Hepatic stellate cell (primary cell): Measurements from ENCODE around the gene KANK2.
"Not testable (repeated sequence)": the region's sequence is repeated elsewhere in the genome, so short reads cannot be mapped to it uniquely, and the experiment has no call there.

Experiments
- DNase-seq: peaks from one replicate; pipeline ENCODE4 v3.0.0; 2011; ENCODE audit warnings: low spot score

The KANK2 gene

DNA sequence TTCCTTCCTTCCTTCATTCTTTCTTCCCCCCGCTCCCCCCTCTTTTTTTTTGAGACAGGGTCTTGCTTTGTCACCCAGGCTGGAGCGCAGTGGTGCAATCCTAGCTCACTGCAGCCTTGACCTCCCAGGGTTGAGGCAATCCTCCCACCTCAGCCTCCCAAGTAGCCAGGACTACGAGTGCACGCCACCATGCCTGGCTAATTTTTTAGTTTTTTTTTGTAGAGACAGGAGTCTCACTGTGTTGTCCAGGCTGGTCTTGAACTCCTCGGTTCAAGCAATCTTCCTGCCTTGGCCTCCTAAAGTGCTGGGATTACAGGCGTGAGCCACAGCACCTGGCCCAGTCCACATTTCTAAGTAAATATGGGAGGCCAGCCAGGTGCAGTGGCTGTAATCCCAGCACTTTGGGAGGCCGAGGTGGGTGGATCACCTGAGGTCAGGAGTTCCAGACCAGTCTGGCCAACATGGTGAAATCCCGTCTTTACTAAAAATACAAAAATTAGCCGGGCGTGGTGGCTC is 57.3 kb downstream of the KANK2 start:
- DNase-seq = not testable (repeated sequence)

DNA sequence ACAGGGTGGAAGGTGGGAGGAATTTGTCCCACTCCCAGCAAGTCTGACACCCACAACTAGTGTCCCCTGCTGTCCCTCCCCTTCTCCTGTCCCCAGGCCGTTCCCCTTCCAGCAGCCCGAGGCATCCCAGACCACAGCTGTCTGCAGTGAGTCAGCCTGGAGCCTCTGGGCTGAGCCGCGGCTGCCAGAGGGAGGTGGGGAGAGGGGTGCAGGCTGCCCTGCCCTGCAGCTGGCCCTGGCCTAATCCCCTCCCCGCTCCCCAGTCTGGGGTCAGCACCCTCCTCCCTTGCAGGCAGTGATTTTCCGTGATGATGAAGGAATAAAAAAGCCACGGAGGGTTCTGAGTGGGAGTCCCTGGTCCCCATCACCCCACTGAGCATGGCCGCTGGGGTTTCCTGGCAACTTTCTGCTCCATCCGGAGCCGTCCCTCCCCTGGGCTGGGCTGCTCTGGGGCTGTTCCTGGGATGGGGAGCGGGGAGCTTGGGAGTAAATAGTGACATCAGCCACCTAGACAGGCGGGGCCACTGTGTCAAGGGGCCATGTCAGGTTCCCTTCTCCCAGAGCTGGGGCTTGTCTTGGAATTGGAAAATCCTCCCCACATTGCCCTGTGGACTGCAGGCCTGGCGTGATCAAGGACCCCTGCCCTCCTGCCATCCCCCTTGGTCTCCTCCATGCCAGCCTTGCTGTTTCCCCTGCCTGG is 58.6 kb downstream of the KANK2 start:
- peak; percentile 89 for DNase-seq

DNA sequence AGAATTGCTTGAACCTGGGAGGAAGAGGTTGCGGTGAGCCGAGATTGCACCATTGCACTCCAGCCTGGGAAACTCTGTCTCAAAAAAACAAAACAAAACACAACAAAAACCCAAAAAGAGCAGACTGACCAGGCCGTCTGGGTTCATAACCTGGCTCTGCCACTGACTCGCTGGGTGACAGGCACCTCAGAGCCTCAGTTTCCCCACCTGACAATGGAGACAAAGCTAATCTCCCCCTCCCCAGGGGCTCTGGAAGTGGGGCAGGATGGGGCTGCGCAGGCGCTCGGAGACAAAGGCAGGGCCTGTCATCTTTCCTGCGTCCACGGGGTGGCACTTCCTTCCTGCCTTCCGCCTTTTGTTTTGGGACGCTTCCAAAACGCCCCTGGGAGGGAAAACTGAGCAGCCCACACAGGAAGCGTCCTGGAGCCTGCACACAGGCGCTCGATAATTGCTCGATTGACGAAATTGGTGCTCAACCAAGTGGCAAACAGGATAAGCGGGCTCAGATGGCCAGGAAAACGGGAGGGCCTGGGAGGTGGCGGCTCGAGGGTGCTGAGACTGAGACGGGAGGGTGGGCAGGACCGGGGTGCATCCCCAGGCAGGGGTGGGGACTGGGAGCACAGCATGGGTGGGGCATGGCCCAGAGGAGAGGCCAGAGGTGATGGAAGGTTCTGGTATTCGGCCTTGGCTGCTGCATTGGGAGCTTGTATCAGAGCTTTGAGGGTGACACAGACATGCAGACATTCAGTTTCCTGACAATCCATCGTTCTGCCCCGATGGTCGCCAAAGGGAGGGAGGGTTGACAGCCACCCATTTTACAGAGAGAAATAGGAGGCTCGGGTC is 59.6 kb downstream of the KANK2 start:
- peak; percentile 84 for DNase-seq

DNA sequence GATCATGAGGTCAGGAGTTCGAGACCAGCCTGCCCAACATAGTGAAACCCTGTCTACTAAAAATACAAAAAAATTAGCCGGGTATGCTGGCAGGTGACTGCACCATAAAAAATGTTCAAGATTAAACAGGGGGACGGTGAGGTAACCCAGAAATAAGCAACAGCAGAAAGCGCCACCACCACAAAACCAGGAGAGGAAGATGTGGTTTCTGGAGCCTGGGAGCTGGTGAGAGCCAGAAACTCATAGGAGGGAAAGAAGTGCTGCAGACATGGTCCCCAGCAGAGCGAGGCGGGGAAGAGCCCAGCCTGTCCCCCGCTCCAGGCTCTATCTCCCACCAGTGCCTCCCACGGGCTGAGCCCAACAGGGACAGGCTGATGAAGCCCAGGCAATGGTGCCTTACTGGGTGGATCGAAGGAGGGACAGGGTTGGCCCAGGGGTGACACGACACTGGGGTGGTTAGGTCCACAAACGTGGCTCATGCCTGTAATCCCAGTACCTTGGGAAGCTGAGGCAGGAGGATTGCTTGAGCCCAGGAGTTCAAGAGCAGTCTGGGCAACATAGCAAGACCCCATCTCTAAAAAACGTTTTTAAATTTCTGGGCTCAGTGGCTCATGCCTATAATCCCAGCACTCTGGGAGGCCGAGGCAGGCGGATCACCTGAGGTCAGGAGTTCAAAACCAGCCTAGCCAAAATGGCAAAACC is 60.8 kb downstream of the KANK2 start:
- no peak for DNase-seq

DNA sequence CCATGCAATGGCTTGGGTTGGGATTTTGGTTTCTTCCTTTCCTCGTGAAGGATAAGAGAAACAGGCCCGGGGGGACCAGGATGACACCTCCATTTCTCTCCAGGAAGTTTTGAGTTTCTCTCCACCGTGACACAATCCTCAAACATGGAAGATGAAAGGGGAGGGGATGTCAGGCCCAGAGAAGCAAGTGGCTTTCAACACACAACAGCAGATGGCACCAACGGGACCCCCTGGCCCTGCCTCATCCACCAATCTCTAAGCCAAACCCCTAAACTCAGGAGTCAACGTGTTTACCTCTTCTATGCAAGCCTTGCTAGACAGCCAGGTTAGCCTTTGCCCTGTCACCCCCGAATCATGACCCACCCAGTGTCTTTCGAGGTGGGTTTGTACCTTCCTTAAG is 65.9 kb downstream of the KANK2 start:
- DNase-seq = no peak

DNA sequence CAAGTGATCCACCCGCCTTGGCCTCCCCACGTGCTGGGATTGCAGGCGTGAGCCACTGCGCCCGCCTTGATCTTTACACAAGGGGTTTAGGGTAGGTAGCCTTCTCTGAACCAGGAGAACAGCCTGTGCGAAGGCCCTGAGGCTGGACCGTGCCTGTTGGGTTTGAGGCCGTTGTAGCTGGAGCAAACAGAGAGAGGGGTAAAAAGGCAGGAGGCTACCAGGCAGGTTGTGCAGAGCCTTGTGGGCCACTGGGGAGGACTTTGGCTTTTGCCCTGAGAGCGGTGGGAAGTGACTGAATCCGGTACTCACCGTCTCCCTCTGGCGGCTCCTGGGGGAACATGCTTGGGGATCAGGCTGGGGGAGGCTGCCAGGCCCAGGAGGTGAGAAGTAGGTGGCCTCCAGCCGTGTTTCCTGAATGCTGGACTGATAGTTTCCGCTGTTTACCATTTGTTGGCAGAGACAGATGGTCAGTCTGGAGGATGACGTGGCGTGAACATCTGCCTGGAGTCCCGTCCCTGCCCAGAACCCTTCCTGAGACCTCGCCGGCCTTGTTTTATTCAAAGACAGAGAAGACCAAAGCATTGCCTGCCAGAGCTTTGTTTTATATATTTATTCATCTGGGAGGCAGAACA is 66.4 kb downstream of the KANK2 start:
- peak; percentile 87 for DNase-seq

DNA sequence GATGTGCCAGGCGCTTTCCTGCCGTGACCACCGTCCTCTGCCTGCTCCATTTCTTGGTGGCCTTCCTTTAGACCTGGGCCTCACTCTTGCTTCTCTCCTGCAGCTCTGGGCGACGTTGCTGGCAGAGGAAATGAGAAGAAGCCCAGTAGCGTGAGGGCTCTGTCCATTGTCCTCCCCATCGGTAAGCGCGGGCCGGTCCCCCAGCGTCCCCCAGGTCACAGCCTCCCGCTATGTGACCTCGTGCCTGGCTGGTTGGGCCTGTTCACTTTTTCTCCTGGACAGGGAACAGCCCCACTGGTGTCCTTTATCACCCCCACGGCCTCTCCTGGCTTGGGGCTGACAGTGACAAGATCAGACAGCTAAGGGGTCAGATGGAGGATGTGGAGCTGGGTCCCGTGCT is 69.4 kb downstream of the KANK2 start:
- DNase-seq = no peak

DNA sequence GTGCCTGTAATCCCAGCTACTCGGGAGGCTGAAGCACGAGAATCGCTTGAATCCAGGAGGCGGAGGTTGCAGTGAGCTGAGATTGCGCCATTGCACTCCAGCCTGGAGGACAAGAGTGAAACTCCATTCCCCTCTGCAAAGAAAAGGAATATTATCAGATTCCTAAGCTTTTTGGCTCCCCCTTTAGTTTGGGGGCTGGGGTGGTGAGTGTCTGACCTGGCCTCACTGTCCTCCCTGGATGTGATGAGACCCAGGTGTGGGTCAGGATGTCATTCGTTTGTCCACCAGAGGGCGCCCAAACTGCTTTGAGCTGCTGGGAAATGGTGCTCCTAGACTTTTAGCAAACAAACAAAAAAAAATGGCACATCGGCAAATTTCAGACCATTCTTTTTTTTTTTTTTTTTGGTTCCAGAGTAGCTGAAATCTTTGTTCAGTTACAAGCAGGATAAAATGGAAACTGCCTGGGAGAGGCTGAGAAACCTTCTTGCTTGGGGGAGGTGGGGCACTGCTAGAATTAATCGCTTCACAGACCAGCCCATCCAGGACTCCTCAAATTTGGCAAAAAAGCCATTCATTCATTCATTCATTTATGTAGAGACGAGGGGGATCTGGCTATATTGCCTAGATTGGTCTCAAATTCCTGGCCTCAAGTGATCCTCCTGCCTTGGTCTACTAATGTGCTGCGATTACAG is 71.2 kb downstream of the KANK2 start:
- DNase-seq = peak; percentile 69

DNA sequence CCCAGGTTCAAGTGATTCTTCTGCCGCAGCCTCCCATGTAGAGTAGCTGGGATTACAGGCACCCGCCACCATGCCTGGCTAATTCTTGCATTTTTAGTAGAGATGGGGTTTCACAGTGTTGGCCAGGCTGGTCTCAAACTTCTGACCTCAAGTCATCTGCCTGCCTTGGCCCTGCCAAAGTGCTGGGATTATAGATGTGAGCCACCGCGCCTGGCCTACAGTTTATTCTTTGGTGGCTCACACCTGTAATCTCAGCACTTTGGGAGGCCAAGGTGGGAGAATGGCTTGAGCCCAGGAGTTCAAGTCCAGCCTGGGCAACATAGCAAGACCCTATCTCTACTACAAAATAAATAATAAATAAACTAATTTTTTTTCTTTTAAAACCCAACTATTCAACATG is 73.2 kb downstream of the KANK2 start:
- not testable (repeated sequence) for DNase-seq

DNA sequence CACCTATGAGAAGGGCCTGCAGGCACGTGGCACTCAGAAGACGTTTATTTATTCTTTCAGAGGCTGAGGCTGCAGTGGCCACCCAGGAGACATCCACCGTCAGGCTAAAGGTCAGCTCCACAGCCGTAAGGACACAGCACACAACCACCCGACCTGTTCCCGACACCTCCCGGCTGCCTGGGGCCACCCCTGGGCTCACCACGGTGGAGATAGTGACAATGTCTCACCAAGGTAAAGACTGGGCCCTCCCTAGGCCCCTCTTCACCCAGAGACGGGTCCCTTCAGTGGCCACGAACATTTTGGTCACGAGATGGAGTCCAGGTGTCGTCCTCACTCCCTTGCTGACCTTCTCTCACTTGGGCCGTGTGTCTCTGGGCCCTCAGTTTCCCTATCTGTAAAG is 74.2 kb downstream of the KANK2 start:
- no peak for DNase-seq

DNA sequence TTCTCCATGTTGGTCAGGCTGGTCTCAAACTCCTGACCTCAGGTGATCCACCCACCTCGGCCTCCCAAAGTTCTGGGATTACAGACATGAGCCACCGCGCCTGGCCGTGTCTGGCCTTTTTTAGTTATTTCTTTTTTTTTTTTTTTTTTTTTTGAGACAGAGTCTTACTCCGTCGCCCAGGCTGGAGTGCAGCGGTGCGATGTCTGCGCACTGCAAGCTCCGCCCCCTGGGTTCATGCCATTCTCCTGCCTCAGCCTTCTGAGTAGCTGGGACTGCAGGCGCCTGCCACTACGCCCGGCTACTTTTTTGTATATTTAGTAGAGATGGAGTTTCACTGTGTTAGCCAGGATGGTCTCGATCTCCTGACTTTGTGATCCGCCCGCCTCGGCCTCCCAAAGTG is 75.4 kb downstream of the KANK2 start:
- DNase-seq = not testable (repeated sequence)

DNA sequence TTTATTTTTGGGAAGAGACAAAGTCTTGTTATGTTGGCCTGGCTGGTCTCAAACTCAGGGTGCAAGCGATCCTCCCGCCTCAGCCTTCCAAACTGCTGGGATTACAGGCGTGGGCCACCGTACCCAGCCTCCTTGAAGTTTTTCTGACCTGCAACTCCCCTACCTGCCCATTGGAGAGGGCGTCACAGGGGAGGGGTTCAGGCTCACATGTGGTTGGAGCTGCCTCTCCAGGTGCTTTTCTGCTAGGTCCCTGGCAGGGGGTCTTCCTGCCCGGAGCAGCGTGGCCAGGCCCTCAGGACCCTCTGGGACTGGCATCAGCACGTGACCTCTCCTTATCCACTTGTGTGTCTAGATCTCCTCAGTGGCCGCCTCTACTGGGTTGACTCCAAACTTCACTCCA is 80.8 kb downstream of the KANK2 start:
- no peak for DNase-seq

DNA sequence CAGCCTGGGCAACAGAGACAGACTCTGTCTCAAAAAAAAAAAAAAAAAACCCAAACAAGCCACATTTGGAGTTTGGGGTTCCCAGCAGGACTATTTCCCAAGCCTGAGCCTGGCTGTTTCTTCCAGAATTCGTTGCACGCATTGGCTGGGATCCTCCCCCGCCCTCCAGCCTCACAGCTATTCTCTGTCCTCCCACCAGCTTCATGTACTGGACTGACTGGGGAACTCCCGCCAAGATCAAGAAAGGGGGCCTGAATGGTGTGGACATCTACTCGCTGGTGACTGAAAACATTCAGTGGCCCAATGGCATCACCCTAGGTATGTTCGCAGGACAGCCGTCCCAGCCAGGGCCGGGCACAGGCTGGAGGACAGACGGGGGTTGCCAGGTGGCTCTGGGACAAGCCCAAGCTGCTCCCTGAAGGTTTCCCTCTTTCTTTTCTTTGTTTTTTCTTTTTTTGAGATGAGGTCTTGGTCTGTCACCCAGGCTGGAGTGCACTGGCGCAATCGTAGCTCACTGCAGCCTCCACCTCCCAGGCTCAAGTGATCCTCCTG is 81.4 kb downstream of the KANK2 start:
- no peak for DNase-seq

DNA sequence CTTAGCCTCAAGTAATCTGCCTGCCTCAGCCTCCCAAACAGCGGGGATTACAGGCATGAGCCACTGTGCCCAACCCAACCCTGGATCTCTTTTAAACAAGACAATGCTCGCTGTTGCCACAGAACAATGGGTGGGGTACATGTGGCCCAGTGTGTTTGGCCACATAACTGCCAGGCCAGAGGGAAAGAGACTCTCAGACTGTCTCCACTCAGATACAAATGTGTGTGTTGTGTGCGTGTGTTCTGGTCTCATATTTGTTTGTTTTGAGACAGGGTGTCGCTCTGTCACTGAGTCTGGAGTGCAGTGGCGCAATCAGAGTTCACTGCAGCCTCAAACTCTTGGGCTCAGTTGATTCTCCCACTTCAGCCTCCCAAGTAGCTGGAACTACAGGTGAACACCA is 82.3 kb downstream of the KANK2 start:
- no peak for DNase-seq
